Stimulated activated CD8-positive, alpha-beta memory T cell treated with anti-CD3 and anti-CD28 coated beads, Interleukin-7, amount 100 ng/mL, for 48 hours (primary cell): ENCODE measurements around the gene PFKP.

Experiments used
- DNase-seq, 2 donors: peaks; one replicate each; pipeline ENCODE4 v3.0.0-alpha.2; 2020; ENCODE audit warnings: low read depth in 1 of 2; ENCODE audit errors: extremely low read depth in 1 of 2

Gene PFKP

DNA sequence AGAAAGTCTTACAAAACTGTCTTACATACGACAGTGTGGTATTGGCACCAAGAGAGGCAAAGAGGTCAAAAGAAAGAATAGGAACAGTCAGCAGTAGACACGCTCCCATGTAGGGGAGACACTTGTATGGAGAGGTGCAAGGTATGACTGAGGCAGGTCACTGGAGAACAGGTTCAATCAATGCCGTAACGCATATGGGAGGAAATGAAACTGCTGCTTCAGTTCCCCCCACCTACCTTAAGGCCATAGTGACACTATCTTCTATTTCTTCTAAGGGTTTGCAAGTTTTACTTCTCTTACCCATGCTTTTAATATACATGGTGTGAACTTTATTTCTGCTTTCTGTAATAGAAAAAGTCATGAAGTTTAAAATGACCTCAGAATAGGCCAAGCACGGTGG is 110.7 kb downstream of the PFKP start:
- DNase-seq, result no peak

GRCh38 chr10:3179174-3179573 is 111.8 kb downstream of the PFKP start:
- DNase-seq, result no peak

- no peak for DNase-seq
These were observed 113.1 kb downstream of the PFKP start for GRCh38 chr10:3180355-3181025.

- DNase-seq, result no peak
These were observed 118.0 kb downstream of the PFKP start for GRCh38 chr10:3185386-3185785.

DNA sequence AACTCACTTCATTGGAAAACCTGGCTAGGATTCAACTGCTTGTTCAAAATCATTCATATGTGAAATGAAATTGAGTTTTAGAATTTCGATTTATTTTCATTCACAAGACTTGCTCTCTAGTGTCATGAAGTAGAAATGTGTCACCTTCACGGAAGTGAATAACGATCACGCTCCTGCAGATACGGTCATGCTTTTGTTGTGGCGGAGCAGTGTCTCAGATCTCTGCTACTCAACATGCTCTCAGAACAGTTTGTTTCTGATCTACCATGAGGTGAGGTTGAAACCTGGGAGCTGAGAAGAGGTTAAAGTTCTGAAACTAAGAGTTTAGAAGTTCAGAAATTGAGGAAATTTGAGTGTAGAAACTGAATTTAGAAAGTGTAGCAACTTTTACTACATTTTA is 119.0 kb downstream of the PFKP start:
- DNase-seq, result peak in 1 of 2 donors; percentile 54
